Measurements from ENCODE around the gene SMYD3. TPM values are rescaled to one million over a fixed set of nuclear protein-coding genes. Genes with fewer than 3 reads are reported as not detected.

SMYD3 gene
- total RNA-seq, 3 donors from 2014 or later = 16.3 to 18.0 (median 16.4) TPM

GRCh38 chr1:246417152-246417812, 89.8 kb downstream of the SMYD3 start:
- H3K4me1 ChIP-seq (ENCODE audit: low read depth) = no peaks in the 10 kb centered on the region
- TF ChIP-seq, protein P1, sequence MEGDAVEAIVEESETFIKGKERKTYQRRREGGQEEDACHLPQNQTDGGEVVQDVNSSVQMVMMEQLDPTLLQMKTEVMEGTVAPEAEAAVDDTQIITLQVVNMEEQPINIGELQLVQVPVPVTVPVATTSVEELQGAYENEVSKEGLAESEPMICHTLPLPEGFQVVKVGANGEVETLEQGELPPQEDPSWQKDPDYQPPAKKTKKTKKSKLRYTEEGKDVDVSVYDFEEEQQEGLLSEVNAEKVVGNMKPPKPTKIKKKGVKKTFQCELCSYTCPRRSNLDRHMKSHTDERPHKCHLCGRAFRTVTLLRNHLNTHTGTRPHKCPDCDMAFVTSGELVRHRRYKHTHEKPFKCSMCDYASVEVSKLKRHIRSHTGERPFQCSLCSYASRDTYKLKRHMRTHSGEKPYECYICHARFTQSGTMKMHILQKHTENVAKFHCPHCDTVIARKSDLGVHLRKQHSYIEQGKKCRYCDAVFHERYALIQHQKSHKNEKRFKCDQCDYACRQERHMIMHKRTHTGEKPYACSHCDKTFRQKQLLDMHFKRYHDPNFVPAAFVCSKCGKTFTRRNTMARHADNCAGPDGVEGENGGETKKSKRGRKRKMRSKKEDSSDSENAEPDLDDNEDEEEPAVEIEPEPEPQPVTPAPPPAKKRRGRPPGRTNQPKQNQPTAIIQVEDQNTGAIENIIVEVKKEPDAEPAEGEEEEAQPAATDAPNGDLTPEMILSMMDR (IDR thresholded peaks at IDR 0.05) = no peak
- H3K36me3 ChIP-seq (ENCODE audit: low read depth) = no peaks in the 10 kb centered on the region
- H3K9me3 ChIP-seq = peaks cover 8% of the 10 kb centered on the region
- no peak for ATAC-seq
- no peak for DNase-seq
- H3K4me3 ChIP-seq = no peak overlapping the region
- intact Hi-C loops (cut with DNase I, micrococcal nuclease) = no loop called here

DNA sequence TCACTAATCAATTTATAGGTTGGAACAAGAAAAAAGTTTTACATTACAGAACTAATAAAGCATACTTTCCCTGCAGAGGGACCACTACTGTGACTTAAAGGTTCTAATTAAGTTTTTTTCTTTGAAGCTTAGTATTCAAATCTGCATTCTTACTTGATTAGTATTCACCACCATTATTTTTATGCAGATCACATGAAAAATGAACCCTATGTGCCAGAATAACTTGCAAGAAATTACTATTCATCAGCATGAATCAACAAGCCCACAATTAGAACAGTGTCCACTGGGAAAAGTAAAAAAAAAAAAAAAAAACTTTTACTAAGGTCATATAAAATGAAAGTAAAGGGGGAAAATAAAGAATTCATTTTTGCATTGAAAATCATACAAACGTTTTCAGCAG, 90.8 kb downstream of the SMYD3 start:
- ATAC-seq (no peak), DNase-seq (no peak)
- Histone ChIP-seq H3K4me3 (no peak overlapping the region), H3K36me3 (ENCODE audit: low read depth) (no peaks in the 10 kb centered on the region), H3K9me3 (peaks cover 8% of the 10 kb centered on the region), H3K4me1 (ENCODE audit: low read depth) (no peaks in the 10 kb centered on the region)
- intact Hi-C loops (cut with DNase I, micrococcal nuclease) = no loop called here
- TF ChIP-seq, protein P1 (IDR thresholded peaks at IDR 0.05) = no peak

- ATAC-seq (no peak), DNase-seq (no peak)
- intact Hi-C loops (cut with DNase I, micrococcal nuclease) = no loop called here
- Histone ChIP-seq H3K36me3 (ENCODE audit: low read depth) (no peaks in the 10 kb centered on the region), H3K4me3 (no peak overlapping the region), H3K4me1 (ENCODE audit: low read depth) (no peaks in the 10 kb centered on the region), H3K9me3 (peaks cover 8% of the 10 kb centered on the region)
- TF ChIP-seq, protein P1 (IDR thresholded peaks at IDR 0.05) = no peak
These were observed 92.1 kb downstream of the SMYD3 start for GRCh38 chr1:246415028-246415427.

- H3K36me3 ChIP-seq (ENCODE audit: low read depth) = no peaks in the 10 kb centered on the region
- intact Hi-C loops (cut with DNase I, micrococcal nuclease) = no loop called here
- H3K4me1 ChIP-seq (ENCODE audit: low read depth) = no peaks in the 10 kb centered on the region
- TF ChIP-seq, protein P1 (IDR thresholded peaks at IDR 0.05) = no peak
- no peak overlapping the region for H3K4me3 ChIP-seq
- ATAC-seq (no peak), DNase-seq (no peak)
- H3K9me3 ChIP-seq = peaks cover 3% of the 10 kb centered on the region
These were observed 93.6 kb downstream of the SMYD3 start for GRCh38 chr1:246413430-246413829.

- intact Hi-C loops (cut with DNase I, micrococcal nuclease) = no loop called here
- Histone ChIP-seq H3K36me3 (ENCODE audit: low read depth) (no peaks in the 10 kb centered on the region), H3K4me1 (ENCODE audit: low read depth) (no peaks in the 10 kb centered on the region), H3K9me3 (no peaks in the 10 kb centered on the region), H3K4me3 (no peak overlapping the region)
- TF ChIP-seq, protein P1 (IDR thresholded peaks at IDR 0.05) = no peak
- DNase-seq (no peak), ATAC-seq (no peak)
These were observed 103.0 kb downstream of the SMYD3 start for GRCh38 chr1:246404078-246404477.

Measured in mucosa of descending colon (tissue), 3 donors.